ENCODE results near the gene HS6ST1.
A peak's percentile ranks its signal among the peaks of the same experiment; 100 is the strongest.
"Not testable (repeated sequence)": the region's sequence is repeated elsewhere in the genome, so short reads cannot be mapped to it uniquely, and the experiment has no call there.

The HS6ST1 gene

GRCh38 chr2:128320906-128321771 is 2.5 kb upstream of the HS6ST1 start:
- Mint-ChIP-seq H3K27me3 (ENCODE audit: low read depth) (peaks cover 21% of the 10 kb centered on the region), H3K4me3 (peak overlapping the region; percentile 78), H3K27ac (peak overlapping the region; percentile 26)

GRCh38 chr2:128320192-128320905 is 1.7 kb upstream of the HS6ST1 start:
- Mint-ChIP-seq H3K36me3 (ENCODE audit: low read depth) (no peaks in the 10 kb centered on the region), H3K27ac (peak overlapping the region; percentile 17), H3K4me1 (ENCODE audit: low read depth) (peaks cover 23% of the 10 kb centered on the region), H3K9me3 (no peaks in the 10 kb centered on the region), H3K27me3 (ENCODE audit: low read depth) (peaks cover 21% of the 10 kb centered on the region), H3K4me3 (peak overlapping the region; percentile 15)

More at GRCh38 chr2:128320906-128321771, 2.5 kb upstream of the HS6ST1 start:
- Mint-ChIP-seq H3K36me3 (ENCODE audit: low read depth) (no peaks in the 10 kb centered on the region), H3K4me1 (ENCODE audit: low read depth) (peaks cover 18% of the 10 kb centered on the region), H3K9me3 (no peaks in the 10 kb centered on the region)

GRCh38 chr2:128319631-128320191 is 1.0 kb upstream of the HS6ST1 start:
- no peaks in the 10 kb centered on the region for H3K36me3 Mint-ChIP-seq (ENCODE audit: low read depth)
- no peaks in the 10 kb centered on the region for H3K9me3 Mint-ChIP-seq
- peaks cover 27% of the 10 kb centered on the region for H3K4me1 Mint-ChIP-seq (ENCODE audit: low read depth)
- H3K4me3 Mint-ChIP-seq: peak overlapping the region; percentile 42
- peaks cover 21% of the 10 kb centered on the region for H3K27me3 Mint-ChIP-seq (ENCODE audit: low read depth)
- no peak overlapping the region for H3K27ac Mint-ChIP-seq

GRCh38 chr2:128318245-128318644 is 423 bp downstream of the HS6ST1 start:
- peaks cover 29% of the 10 kb centered on the region for H3K4me1 Mint-ChIP-seq (ENCODE audit: low read depth)
- not testable (repeated sequence) for H3K36me3 Mint-ChIP-seq (ENCODE audit: low read depth); H3K27ac Mint-ChIP-seq; H3K4me3 Mint-ChIP-seq; H3K9me3 Mint-ChIP-seq
- H3K27me3 Mint-ChIP-seq (ENCODE audit: low read depth): peaks cover 21% of the 10 kb centered on the region

- peaks cover 29% of the 10 kb centered on the region for H3K4me1 Mint-ChIP-seq (ENCODE audit: low read depth)
- H3K27me3 Mint-ChIP-seq (ENCODE audit: low read depth): peaks cover 21% of the 10 kb centered on the region
- not testable (repeated sequence) for H3K9me3 Mint-ChIP-seq; H3K36me3 Mint-ChIP-seq (ENCODE audit: low read depth); H3K27ac Mint-ChIP-seq
- peak overlapping the region; percentile 88 for H3K4me3 Mint-ChIP-seq
These were observed 806 bp downstream of the HS6ST1 start for GRCh38 chr2:128317899-128318225.

GRCh38 chr2:128317181-128317898 is 1.3 kb downstream of the HS6ST1 start:
- Mint-ChIP-seq H3K27ac (peak overlapping the region; percentile 70), H3K4me1 (ENCODE audit: low read depth) (peaks cover 29% of the 10 kb centered on the region), H3K9me3 (no peaks in the 10 kb centered on the region), H3K36me3 (ENCODE audit: low read depth) (peaks cover 2% of the 10 kb centered on the region), H3K27me3 (ENCODE audit: low read depth) (peaks cover 21% of the 10 kb centered on the region), H3K4me3 (peak overlapping the region; percentile 88)

- Mint-ChIP-seq H3K9me3 (no peaks in the 10 kb centered on the region), H3K27me3 (ENCODE audit: low read depth) (peaks cover 21% of the 10 kb centered on the region), H3K4me3 (peak overlapping the region; percentile 88), H3K4me1 (ENCODE audit: low read depth) (peaks cover 29% of the 10 kb centered on the region), H3K36me3 (ENCODE audit: low read depth) (peaks cover 2% of the 10 kb centered on the region), H3K27ac (no peak overlapping the region)
These were observed 1.9 kb downstream of the HS6ST1 start for GRCh38 chr2:128316777-128317180.

- Mint-ChIP-seq H3K27me3 (ENCODE audit: low read depth) (peaks cover 15% of the 10 kb centered on the region), H3K36me3 (ENCODE audit: low read depth) (peaks cover 2% of the 10 kb centered on the region), H3K27ac (no peak overlapping the region), H3K9me3 (no peaks in the 10 kb centered on the region), H3K4me3 (peak overlapping the region; percentile 88), H3K4me1 (ENCODE audit: low read depth) (peaks cover 24% of the 10 kb centered on the region)
These were observed 2.6 kb downstream of the HS6ST1 start for GRCh38 chr2:128315829-128316776.

- Mint-ChIP-seq H3K27me3 (ENCODE audit: low read depth) (peaks cover 10% of the 10 kb centered on the region), H3K4me1 (ENCODE audit: low read depth) (peaks cover 24% of the 10 kb centered on the region), H3K27ac (no peak overlapping the region), H3K9me3 (no peaks in the 10 kb centered on the region), H3K4me3 (no peak overlapping the region), H3K36me3 (ENCODE audit: low read depth) (peaks cover 2% of the 10 kb centered on the region)
These were observed 3.4 kb downstream of the HS6ST1 start for GRCh38 chr2:128315122-128315828.

- Mint-ChIP-seq H3K4me1 (ENCODE audit: low read depth) (peaks cover 24% of the 10 kb centered on the region), H3K4me3 (no peak overlapping the region), H3K27me3 (ENCODE audit: low read depth) (peaks cover 10% of the 10 kb centered on the region), H3K36me3 (ENCODE audit: low read depth) (peaks cover 2% of the 10 kb centered on the region), H3K27ac (no peak overlapping the region), H3K9me3 (no peaks in the 10 kb centered on the region)
These were observed 4.1 kb downstream of the HS6ST1 start for GRCh38 chr2:128314348-128315121.

GRCh38 chr2:128313931-128314347 is 4.7 kb downstream of the HS6ST1 start:
- Mint-ChIP-seq H3K36me3 (ENCODE audit: low read depth) (peaks cover 2% of the 10 kb centered on the region), H3K4me3 (no peak overlapping the region), H3K9me3 (no peaks in the 10 kb centered on the region), H3K27ac (no peak overlapping the region), H3K4me1 (ENCODE audit: low read depth) (peaks cover 24% of the 10 kb centered on the region), H3K27me3 (ENCODE audit: low read depth) (peaks cover 10% of the 10 kb centered on the region)

- Mint-ChIP-seq H3K4me1 (ENCODE audit: low read depth) (peaks cover 24% of the 10 kb centered on the region), H3K9me3 (no peaks in the 10 kb centered on the region), H3K36me3 (ENCODE audit: low read depth) (peaks cover 2% of the 10 kb centered on the region), H3K27me3 (ENCODE audit: low read depth) (peaks cover 10% of the 10 kb centered on the region), H3K27ac (no peak overlapping the region), H3K4me3 (no peak overlapping the region)
These were observed 5.4 kb downstream of the HS6ST1 start for GRCh38 chr2:128313091-128313836.
